GM19023 (cell line): ENCODE measurements around the gene SLC26A4.

ENCODE experiments used
- ATAC-seq: cut with Tn5 transposase; IDR thresholded peaks from one replicate; pipeline ENCODE4 v1.9.1; 2021; ENCODE audit warnings: mild to moderate bottlenecking, moderate library complexity; ENCODE audit not compliant: unreplicated experiment

Gene SLC26A4

DNA sequence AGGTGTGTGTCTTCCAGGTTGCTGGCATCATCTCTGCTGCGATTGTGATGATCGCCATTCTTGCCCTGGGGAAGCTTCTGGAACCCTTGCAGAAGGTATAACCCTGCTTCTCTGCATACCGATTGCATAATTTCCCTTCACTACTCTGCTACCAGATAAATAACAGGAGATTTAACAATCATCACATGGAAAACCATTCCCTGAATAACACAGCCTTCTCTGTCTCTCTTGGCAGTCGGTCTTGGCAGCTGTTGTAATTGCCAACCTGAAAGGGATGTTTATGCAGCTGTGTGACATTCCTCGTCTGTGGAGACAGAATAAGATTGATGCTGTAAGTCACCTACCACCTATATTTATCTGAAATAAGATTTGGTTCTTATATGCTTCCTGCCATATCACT is 33.8 kb downstream of the SLC26A4 start:
- no peak for ATAC-seq

GRCh38 chr7:107696330-107696946 is 35.8 kb downstream of the SLC26A4 start:
- no peak for ATAC-seq

DNA sequence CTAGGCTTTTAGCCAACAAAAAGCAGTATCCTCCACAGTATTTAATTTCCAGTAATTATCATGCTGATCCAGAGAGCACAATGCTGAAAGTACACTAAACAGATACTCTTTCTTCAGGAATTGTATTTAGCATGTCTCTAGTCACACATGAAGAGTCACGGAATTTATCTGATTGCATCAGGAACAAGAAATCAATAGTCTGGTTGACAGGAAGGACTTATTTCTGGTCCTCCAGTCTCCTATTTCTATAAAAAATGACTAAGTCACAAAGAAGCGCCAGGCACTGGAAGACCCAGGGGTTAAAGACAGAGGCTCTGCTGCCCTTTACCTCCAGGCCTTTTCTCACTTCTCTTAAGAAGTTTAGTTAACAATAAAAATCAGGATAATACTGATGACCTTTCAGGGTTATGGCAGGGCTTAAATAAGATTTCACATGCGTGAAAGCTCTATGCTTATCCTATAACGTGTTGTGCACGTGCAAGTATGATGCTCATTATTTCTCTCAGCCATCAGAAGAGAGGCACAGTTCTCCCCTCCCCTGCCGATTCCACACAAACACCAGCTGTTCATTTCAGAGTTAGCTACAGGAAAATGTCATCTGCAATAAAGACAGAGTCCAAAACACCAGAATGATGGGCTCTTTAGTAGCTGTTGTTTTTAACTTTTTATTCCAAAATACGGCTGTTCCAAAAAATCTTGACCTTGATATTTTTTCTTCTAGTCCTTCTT is 36.9 kb downstream of the SLC26A4 start:
- ATAC-seq: no peak

- ATAC-seq: no peak
These were observed 39.9 kb downstream of the SLC26A4 start for GRCh38 chr7:107700570-107700969.

DNA sequence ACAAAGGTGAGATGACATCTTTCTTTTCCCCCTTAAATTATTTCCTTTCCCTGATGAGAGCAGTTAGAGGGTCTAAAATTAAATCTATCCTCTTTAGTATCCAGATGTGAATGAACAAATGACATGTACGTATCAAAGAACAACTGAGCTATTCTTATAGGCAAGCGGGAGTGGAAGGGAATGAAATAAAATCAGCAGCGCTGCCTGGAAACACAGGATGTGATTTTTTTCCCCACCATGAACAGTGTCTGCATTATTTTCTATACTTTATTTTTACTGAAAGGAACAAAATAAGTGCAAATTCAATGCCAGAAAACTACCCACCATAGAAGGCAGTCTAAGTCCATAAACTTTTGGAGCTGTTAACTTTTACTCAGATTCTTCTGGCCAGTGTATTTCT is 40.6 kb downstream of the SLC26A4 start:
- no peak for ATAC-seq

- ATAC-seq: no peak
These were observed 42.6 kb downstream of the SLC26A4 start for GRCh38 chr7:107703219-107703618.

DNA sequence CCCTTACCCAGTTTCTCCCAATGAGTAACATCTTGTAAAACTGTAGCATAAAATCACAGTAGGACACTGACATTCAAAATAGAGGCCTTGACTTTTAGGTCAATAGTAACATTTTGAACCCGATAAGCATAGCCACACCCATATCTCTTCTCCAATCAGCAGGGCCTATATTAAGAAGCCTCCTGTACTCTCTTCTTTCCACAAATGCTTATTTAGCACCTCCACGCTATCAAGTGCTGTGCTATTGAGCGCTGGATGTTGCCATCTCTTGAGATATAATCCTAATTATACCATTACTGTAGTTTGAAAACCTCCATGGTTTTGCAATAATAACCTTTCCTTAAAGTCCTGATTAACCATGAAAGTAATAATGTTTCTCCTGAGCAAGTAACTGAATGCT is 43.2 kb downstream of the SLC26A4 start:
- ATAC-seq: no peak

DNA sequence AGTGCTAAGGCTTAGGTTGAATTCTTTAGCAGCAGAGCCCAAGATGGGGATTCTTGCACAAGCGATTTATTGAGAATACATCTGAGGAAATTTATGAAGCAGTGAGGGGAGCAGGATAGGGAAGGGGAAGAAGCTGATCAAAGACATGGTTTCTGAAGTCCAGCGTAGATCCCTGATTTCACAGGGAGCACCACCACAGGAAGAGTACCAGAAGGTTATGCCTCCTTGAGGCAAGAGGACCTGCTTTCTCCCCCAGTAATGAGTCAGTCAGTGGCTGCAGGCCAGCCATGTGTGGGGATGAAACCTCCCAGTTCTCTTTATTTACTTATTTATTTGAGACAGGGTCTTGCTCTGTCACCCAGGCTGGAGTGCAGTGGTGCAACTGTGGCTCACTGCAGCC is 48.3 kb downstream of the SLC26A4 start:
- ATAC-seq: no peak

DNA sequence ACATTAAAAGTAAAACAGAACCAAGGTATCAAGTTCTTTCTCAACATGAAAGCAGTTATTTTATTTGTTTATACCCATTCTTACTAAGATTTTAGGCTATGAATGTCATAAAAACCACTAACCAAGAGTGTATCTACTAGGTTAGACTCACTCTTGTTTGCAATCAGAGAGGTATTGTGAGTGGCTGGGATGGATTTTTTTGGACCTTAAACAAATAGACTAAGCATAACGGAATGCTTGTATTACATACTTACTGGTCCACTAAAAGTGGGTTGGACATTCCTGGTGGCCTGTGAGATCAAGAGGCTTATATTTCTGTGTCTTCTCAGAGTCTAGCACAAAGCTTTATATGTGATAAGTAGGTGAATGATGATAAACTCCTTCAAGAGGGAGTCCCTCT is 50.7 kb downstream of the SLC26A4 start:
- no peak for ATAC-seq

DNA sequence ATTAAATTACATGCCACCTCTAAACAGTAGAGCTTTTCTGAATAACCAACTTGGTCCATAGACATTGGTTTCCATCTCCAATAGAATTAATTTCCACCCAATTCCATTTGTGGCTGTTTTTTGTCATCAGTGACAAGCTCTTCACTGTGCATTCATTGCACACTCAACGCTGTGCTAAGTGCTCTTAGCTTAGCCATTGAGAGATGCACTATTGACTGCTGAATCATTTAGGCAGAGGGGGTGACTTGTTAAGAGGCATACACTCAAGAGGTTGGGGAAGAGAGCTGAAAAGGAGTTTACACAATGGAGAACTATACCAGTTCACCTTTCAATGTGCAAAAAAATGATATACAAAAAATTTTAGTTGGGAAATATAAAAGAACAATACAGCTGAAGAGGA is 51.4 kb downstream of the SLC26A4 start:
- ATAC-seq: no peak

GRCh38 chr7:107712896-107713295 is 52.3 kb downstream of the SLC26A4 start:
- ATAC-seq: no peak

GRCh38 chr7:107715531-107715930 is 54.9 kb downstream of the SLC26A4 start:
- no peak for ATAC-seq

DNA sequence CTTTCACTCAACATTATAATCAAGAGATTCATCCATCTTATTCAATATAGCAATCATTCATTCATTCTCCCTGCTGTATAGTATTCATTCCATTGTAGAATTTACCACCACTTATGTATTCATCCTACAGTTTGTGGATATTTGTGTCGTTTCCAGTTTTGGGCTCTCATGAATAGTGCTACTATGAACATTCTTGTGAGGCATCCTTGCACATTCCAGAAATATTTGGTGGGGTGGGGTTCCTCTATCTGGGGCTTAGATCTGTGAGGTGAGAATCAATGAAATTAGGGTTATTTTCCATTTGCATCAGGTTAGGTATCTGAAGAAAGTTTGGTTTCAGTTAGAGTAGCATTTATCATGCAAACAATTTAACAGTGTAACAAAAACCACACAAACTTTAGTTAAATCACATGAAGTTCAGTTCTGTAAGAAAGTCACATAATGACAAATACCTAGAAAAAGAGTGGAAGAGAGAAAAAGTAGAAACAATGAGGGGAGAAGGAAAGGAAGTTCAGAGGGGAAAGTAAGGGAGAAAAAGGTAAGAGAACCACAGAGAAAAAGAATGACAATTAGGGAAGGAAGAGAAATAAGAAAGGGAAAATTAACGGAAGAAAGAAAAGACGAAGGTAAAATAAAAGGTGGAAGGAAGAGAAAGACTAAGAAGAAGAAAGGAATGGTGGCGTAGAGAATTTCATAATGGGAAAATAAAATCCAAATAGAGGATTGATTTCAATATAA is 58.0 kb downstream of the SLC26A4 start:
- ATAC-seq: no peak

GRCh38 chr7:107721286-107721685 is 60.7 kb downstream of the SLC26A4 start:
- no peak for ATAC-seq

GRCh38 chr7:107723255-107723654 is 62.6 kb downstream of the SLC26A4 start:
- no peak for ATAC-seq

DNA sequence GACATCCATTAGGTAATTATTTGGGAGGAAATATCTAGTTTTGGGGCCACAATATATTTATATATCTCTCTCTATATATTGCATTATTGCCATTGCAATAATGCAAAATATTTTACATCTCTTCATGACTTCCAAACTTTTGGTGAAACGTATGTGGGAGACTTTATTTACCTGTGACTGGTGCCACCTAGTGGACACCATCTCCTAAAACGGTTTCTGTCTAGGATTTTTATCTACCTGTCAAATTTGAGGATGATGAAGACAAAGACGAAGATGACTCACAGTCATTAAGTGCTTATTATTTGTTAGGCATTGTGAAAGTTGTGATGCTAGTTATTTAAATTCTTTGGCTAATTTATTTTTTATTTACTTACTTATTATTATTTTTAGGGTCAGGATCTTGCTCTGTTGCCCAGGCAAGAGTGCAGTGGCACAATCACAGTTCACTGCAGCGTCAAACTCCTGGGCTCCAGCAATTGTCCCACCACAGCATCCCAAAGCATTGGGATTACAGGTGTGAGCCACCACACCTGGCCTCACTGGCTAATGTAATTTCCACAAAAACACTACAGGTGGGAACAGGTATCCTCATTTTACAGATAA is 64.6 kb downstream of the SLC26A4 start:
- no peak for ATAC-seq

GRCh38 chr7:107726356-107727130 is 65.9 kb downstream of the SLC26A4 start:
- no peak for ATAC-seq

GRCh38 chr7:107728276-107728675 is 67.6 kb downstream of the SLC26A4 start:
- no peak for ATAC-seq

GRCh38 chr7:107742678-107743566 is 82.3 kb downstream of the SLC26A4 start:
- ATAC-seq: peak; percentile 39
